Neural progenitor cell (in vitro differentiated cells): ENCODE results near the gene LCE2D. TPM values are rescaled to one million over a fixed set of nuclear protein-coding genes. Genes with fewer than 3 reads are reported as not detected.

ENCODE experiments used
- DNase-seq: peaks from one replicate; pipeline ENCODE4 v3.0.0-alpha.2; 2016; ENCODE audit warnings: low spot score
- H2AFZ ChIP-seq: fragments of 200-600 bp; sonication (generic); replicated peaks from 2 replicates; pipeline ENCODE4 v1.6.1; 2016; ENCODE audit warnings: antibody characterized with exemption
- H3F3A ChIP-seq: fragments of 200-600 bp; sonication (generic); 2 replicates; pipeline ENCODE4 v1.6.1; 2016; ENCODE audit warnings: antibody characterized with exemption, low read depth
- H3K27ac ChIP-seq: fragments of 200-600 bp; sonication (generic); 2 replicates; pipeline ENCODE4 v1.5.1; 2016; ENCODE audit warnings: mild to moderate bottlenecking
- H3K27me3 ChIP-seq: fragments of 200-600 bp; sonication (generic); 2 replicates; pipeline ENCODE4 v1.6.1; 2016; ENCODE audit warnings: mild to moderate bottlenecking, moderate library complexity
- H3K36me3 ChIP-seq: fragments of 200-600 bp; sonication (generic); 2 replicates; pipeline ENCODE4 v1.5.1; 2016
- H3K4me1 ChIP-seq: fragments of 200-600 bp; sonication (generic); 2 replicates; pipeline ENCODE4 v1.6.1; 2016; ENCODE audit warnings: mixed run types
- H3K4me2 ChIP-seq: fragments of 200-600 bp; sonication (generic); 2 replicates; pipeline ENCODE4 v1.6.1; 2016
- H3K4me3 ChIP-seq: fragments of 200-600 bp; sonication (generic); 2 replicates; pipeline ENCODE4 v1.5.1; 2016
- H3K79me2 ChIP-seq: fragments of 200-600 bp; sonication (generic); 2 replicates; pipeline ENCODE4 v1.6.1; 2016; ENCODE audit warnings: low read depth
- H3K9ac ChIP-seq: fragments of 200-600 bp; sonication (generic); 2 replicates; pipeline ENCODE4 v1.6.1; 2016
- H3K9me3 ChIP-seq: fragments of 200-600 bp; sonication (generic); 2 replicates; pipeline ENCODE4 v1.5.1; 2016; ENCODE audit warnings: low read depth
- H4K20me1 ChIP-seq: fragments of 200-600 bp; sonication (generic); 2 replicates; pipeline ENCODE4 v1.6.1; 2016; ENCODE audit warnings: low read depth
- H3K27ac Mint-ChIP-seq: 3 replicates; pipeline ENCODE4 v1.8.0; 2021; ENCODE audit warnings: mixed read lengths
- H3K27me3 Mint-ChIP-seq: 2 replicates; pipeline ENCODE4 v1.8.0; 2022; ENCODE audit warnings: low read depth, mild to moderate bottlenecking, inconsistent platforms, moderate library complexity, mixed read lengths; ENCODE audit not compliant: insufficient read depth
- H3K36me3 Mint-ChIP-seq: 3 replicates; pipeline ENCODE4 v1.8.0; 2021; ENCODE audit warnings: mixed read lengths
- H3K4me1 Mint-ChIP-seq: 3 replicates; pipeline ENCODE4 v1.8.0; 2021; ENCODE audit warnings: mixed read lengths
- H3K4me3 Mint-ChIP-seq: 3 replicates; pipeline ENCODE4 v1.8.0; 2021; ENCODE audit warnings: mild to moderate bottlenecking, moderate library complexity, mixed read lengths
- H3K9me3 Mint-ChIP-seq: 3 replicates; pipeline ENCODE4 v1.8.0; 2020; ENCODE audit warnings: mixed read lengths
- CTCF ChIP-seq: fragments of 200-600 bp; sonication (generic); IDR thresholded peaks from 2 replicates; pipeline ENCODE4 v1.5.1; 2017; ENCODE audit warnings: antibody characterized with exemption, mild to moderate bottlenecking
- EZH2 ChIP-seq: fragments of 200-600 bp; sonication (generic); IDR thresholded peaks from 2 replicates; pipeline ENCODE4 v1.6.1; 2017; ENCODE audit warnings: antibody characterized with exemption, mild to moderate bottlenecking, moderate library complexity
- EZH2phosphoT487 ChIP-seq: fragments of 200-600 bp; sonication (generic); IDR thresholded peaks from 2 replicates; pipeline ENCODE4 v1.6.1; 2017; ENCODE audit warnings: antibody characterized with exemption
- total RNA-seq: library from RNA; depleted of rRNA; stranded (reverse); fragments of >200 nt; gene quantifications from 2 replicates; pipeline ENCODE4 v1.2.3, GENCODE V29; 2015; ENCODE audit warnings: low replicate concordance

Gene LCE2D
- total RNA-seq: not detected in 2 replicates

- DNase-seq: no peak
- Mint-ChIP-seq H3K4me3 (no peak within 1 kb of the TSS), H3K36me3 (no peaks in the 10 kb centered on the region), H3K27ac (no peak within 1 kb of the TSS), H3K27me3 (peaks cover 8% of the 10 kb centered on the region), H3K9me3 (peaks cover 28% of the 10 kb centered on the region), H3K4me1 (no peaks in the 10 kb centered on the region)
- H3K27ac ChIP-seq: no peak within 1 kb of the TSS
- no peaks in the 10 kb centered on the region for H3F3A ChIP-seq
- no peaks in the 10 kb centered on the region for H4K20me1 ChIP-seq
- TF ChIP-seq CTCF (no peak), EZH2phosphoT487 (no peak), EZH2 (no peak)
- H3K36me3 ChIP-seq: no peaks in the 10 kb centered on the region
- no peaks in the 10 kb centered on the region for H3K79me2 ChIP-seq
- no peak within 1 kb of the TSS for H3K9ac ChIP-seq
- no peak within 1 kb of the TSS for H3K4me3 ChIP-seq
- no peak within 1 kb of the TSS for H2AFZ ChIP-seq
- H3K4me2 ChIP-seq: no peak within 1 kb of the TSS
- H3K27me3 ChIP-seq: no peaks in the 10 kb centered on the region
- H3K9me3 ChIP-seq: peaks cover 15% of the 10 kb centered on the region
- no peaks in the 10 kb centered on the region for H3K4me1 ChIP-seq
Observed at GRCh38 chr1:152663098-152663497, at the start of gene LCE2D. TSS of gene LCE2D (plus strand) at chr1:152663380. CDS start at chr1:152664106, 726 bp downstream.

DNA sequence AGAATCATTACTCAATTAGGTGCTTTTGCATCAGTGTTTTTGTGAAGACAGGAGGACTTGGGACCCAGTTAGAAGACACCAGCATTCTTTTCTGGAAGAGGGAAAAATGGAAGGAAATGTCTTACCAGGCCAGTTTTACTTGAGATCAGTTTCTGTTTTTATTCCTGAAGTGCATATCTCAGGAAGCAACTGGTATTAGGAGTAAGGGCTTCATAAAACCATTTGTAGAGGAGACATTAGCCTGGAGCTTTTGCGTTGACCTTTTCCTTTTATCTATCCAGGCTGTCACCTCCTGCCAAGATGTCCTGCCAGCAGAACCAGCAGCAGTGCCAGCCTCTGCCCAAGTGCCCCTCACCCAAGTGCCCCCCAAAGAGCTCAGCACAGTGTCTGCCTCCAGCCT, 49.7 kb upstream of the LCE2D start, which contains the start of gene LCE3B:
Gene LCE3B, plus strand, starts transcription at position 301 of the 400 bp plus-strand sequence. Its CDS starts 0 bp downstream, at position 301.
- no peaks in the 10 kb centered on the region for H3K36me3 Mint-ChIP-seq
- DNase-seq: no peak
- no peaks in the 10 kb centered on the region for H3K27me3 ChIP-seq
- H3K4me3 ChIP-seq: no peak within 1 kb of the TSS
- no peak within 1 kb of the TSS for H3K9ac ChIP-seq
- no peak within 1 kb of the TSS for H3K4me3 Mint-ChIP-seq
- peaks cover 15% of the 10 kb centered on the region for H3K9me3 Mint-ChIP-seq
- TF ChIP-seq EZH2phosphoT487: no peak
- no peak within 1 kb of the TSS for H3K27ac Mint-ChIP-seq
- no peak within 1 kb of the TSS for H3K27ac ChIP-seq
- no peaks in the 10 kb centered on the region for H3K4me1 ChIP-seq
- no peaks in the 10 kb centered on the region for H3K9me3 ChIP-seq
- no peaks in the 10 kb centered on the region for H3F3A ChIP-seq
- H3K27me3 Mint-ChIP-seq: peaks cover 2% of the 10 kb centered on the region
- no peak within 1 kb of the TSS for H2AFZ ChIP-seq
- no peaks in the 10 kb centered on the region for H3K36me3 ChIP-seq
- H4K20me1 ChIP-seq: no peaks in the 10 kb centered on the region
- H3K4me2 ChIP-seq: no peak within 1 kb of the TSS
- H3K4me1 Mint-ChIP-seq: no peaks in the 10 kb centered on the region
- H3K79me2 ChIP-seq: no peaks in the 10 kb centered on the region

GRCh38 chr1:152621993-152622392, 41.2 kb upstream of the LCE2D start:
- no peak for DNase-seq
- peaks cover 52% of the 10 kb centered on the region for H3K9me3 Mint-ChIP-seq
- no peaks in the 10 kb centered on the region for H3K27me3 ChIP-seq
- no peaks in the 10 kb centered on the region for H3F3A ChIP-seq
- no peaks in the 10 kb centered on the region for H3K79me2 ChIP-seq
- no peak overlapping the region for H3K4me3 ChIP-seq
- no peaks in the 10 kb centered on the region for H4K20me1 ChIP-seq
- H3K27me3 Mint-ChIP-seq: peaks cover 6% of the 10 kb centered on the region
- H3K4me2 ChIP-seq: no peak overlapping the region
- H3K4me3 Mint-ChIP-seq: no peak overlapping the region
- TF ChIP-seq EZH2phosphoT487 (no peak), CTCF (no peak), EZH2 (no peak)
- peaks cover 14% of the 10 kb centered on the region for H3K9me3 ChIP-seq
- no peaks in the 10 kb centered on the region for H3K4me1 Mint-ChIP-seq
- H3K36me3 ChIP-seq: no peaks in the 10 kb centered on the region
- no peak overlapping the region for H3K27ac ChIP-seq
- no peak overlapping the region for H2AFZ ChIP-seq
- H3K27ac Mint-ChIP-seq: no peak overlapping the region
- H3K4me1 ChIP-seq: no peaks in the 10 kb centered on the region
- H3K36me3 Mint-ChIP-seq: no peaks in the 10 kb centered on the region
- no peak overlapping the region for H3K9ac ChIP-seq

- Mint-ChIP-seq H3K27ac (no peak within 1 kb of the TSS), H3K9me3 (peaks cover 51% of the 10 kb centered on the region), H3K36me3 (no peaks in the 10 kb centered on the region), H3K4me3 (peak within 1 kb of the TSS; percentile 28), H3K27me3 (peaks cover 6% of the 10 kb centered on the region), H3K4me1 (no peaks in the 10 kb centered on the region)
- Histone ChIP-seq H3K4me2 (no peak within 1 kb of the TSS), H4K20me1 (no peaks in the 10 kb centered on the region), H3K4me1 (no peaks in the 10 kb centered on the region), H3K36me3 (no peaks in the 10 kb centered on the region), H3K27ac (no peak within 1 kb of the TSS), H3K4me3 (no peak within 1 kb of the TSS), H3K9ac (no peak within 1 kb of the TSS), H2AFZ (no peak within 1 kb of the TSS), H3F3A (no peaks in the 10 kb centered on the region), H3K9me3 (peaks cover 14% of the 10 kb centered on the region), H3K79me2 (no peaks in the 10 kb centered on the region), H3K27me3 (no peaks in the 10 kb centered on the region)
- TF ChIP-seq EZH2 (no peak), CTCF (no peak), EZH2phosphoT487 (no peak)
- DNase-seq: no peak
Observed at GRCh38 chr1:152622803-152623202, 40.4 kb upstream of the LCE2D start, which contains the start of gene LCE3A. TSS of gene LCE3A (minus strand) at chr1:152623103. CDS start at chr1:152623103, 0 bp downstream.
